Mesenchymal stem cell (in vitro differentiated cells and primary cell): Measurements from ENCODE around the gene FSCN2.
A peak's percentile ranks its signal among the peaks of the same experiment; 100 is the strongest.

Experiments used
- DNase-seq: peaks from one replicate; pipeline ENCODE4 v3.0.0-alpha.2; 2013
- H2AFZ ChIP-seq: one replicate; pipeline ENCODE4 v1.6.1; 2013; ENCODE audit warnings: low read depth, mild to moderate bottlenecking, control low read depth, inconsistent platforms, low read length, moderate library complexity
- H2AK5ac ChIP-seq: 2 replicates; pipeline ENCODE4 v1.6.1; 2013; ENCODE audit warnings: low read length, moderate library complexity, mild to moderate bottlenecking, inconsistent platforms; ENCODE audit not compliant: severe bottlenecking
- H2BK120ac ChIP-seq: one replicate; pipeline ENCODE4 v1.6.1; 2013; ENCODE audit warnings: low read depth, mild to moderate bottlenecking, inconsistent platforms, low read length, moderate library complexity
- H2BK12ac ChIP-seq, 2 experiments: one replicate each; pipeline ENCODE4 v1.6.1; 2013; ENCODE audit warnings: inconsistent platforms in 2 of 2, low read length in 2 of 2, mild to moderate bottlenecking in 2 of 2, moderate library complexity in 2 of 2, control low read depth in 1 of 2
- H2BK15ac ChIP-seq: one replicate; pipeline ENCODE4 v1.6.1; 2013; ENCODE audit warnings: mild to moderate bottlenecking, low read depth, inconsistent platforms; ENCODE audit not compliant: poor library complexity, severe bottlenecking
- H2BK5ac ChIP-seq: 2 replicates; pipeline ENCODE4 v1.6.1; 2013; ENCODE audit warnings: low read depth, mild to moderate bottlenecking, low read length, control low read depth, inconsistent platforms; ENCODE audit not compliant: poor library complexity, severe bottlenecking
- H3K14ac ChIP-seq, 2 experiments: one replicate each; pipeline ENCODE4 v1.6.1; 2013; ENCODE audit warnings: inconsistent platforms in 2 of 2, low read length in 2 of 2, control low read depth in 1 of 2, mild to moderate bottlenecking in 1 of 2, moderate library complexity in 1 of 2
- H3K18ac ChIP-seq, 2 experiments: one replicate each; pipeline ENCODE4 v1.6.1; 2013; ENCODE audit warnings: inconsistent platforms in 2 of 2, low read length in 2 of 2, control low read depth in 1 of 2, low read depth in 1 of 2, mild to moderate bottlenecking in 1 of 2
- H3K23ac ChIP-seq, 2 experiments: one replicate each; pipeline ENCODE4 v1.6.1; 2013; ENCODE audit warnings: inconsistent platforms in 2 of 2, low read length in 2 of 2, mild to moderate bottlenecking in 2 of 2, moderate library complexity in 2 of 2, control low read depth in 1 of 2
- H3K27ac ChIP-seq: 2 replicates; pipeline ENCODE4 v1.5.1; 2013; ENCODE audit warnings: mild to moderate bottlenecking, moderate library complexity, low read length, control low read depth, inconsistent platforms; ENCODE audit not compliant: poor library complexity, severe bottlenecking
- H3K27me3 ChIP-seq, 2 experiments: 2 replicates each; pipeline versions ENCODE4 v1.6.1 to v1.7.0; 2013; ENCODE audit warnings: low read length in 2 of 2, mild to moderate bottlenecking in 2 of 2, moderate library complexity in 2 of 2, control low read depth in 1 of 2, inconsistent platforms in 1 of 2; ENCODE audit not compliant: control insufficient read depth in 1 of 2, insufficient read depth in 1 of 2
- H3K36me3 ChIP-seq, 2 experiments: 2 replicates each; pipeline versions ENCODE4 v1.6.1 to v1.7.0; 2013; ENCODE audit warnings: low read length in 2 of 2, control low read depth in 1 of 2, inconsistent platforms in 1 of 2, low read depth in 1 of 2, mild to moderate bottlenecking in 1 of 2; ENCODE audit not compliant: insufficient read depth in 2 of 2, control insufficient read depth in 1 of 2
- H3K4ac ChIP-seq, 2 experiments: one replicate each; pipeline ENCODE4 v1.6.1; 2013; ENCODE audit warnings: inconsistent platforms in 2 of 2, low read length in 2 of 2, mild to moderate bottlenecking in 2 of 2, moderate library complexity in 2 of 2, control low read depth in 1 of 2, low read depth in 1 of 2
- H3K4me1 ChIP-seq: 2 replicates; pipeline ENCODE4 v1.6.1; 2013; ENCODE audit warnings: low read depth, low read length, control low read depth; ENCODE audit not compliant: control insufficient read depth, insufficient read depth
- H3K4me2 ChIP-seq: 2 replicates; pipeline ENCODE4 v1.6.1; 2013; ENCODE audit warnings: low read length, mild to moderate bottlenecking, inconsistent platforms; ENCODE audit not compliant: poor library complexity, severe bottlenecking
- H3K4me3 ChIP-seq, 2 experiments: 2 replicates each; pipeline versions ENCODE4 v1.5.1 to v1.7.0; 2013; ENCODE audit warnings: low read length in 2 of 2, mild to moderate bottlenecking in 2 of 2, control low read depth in 1 of 2, low read depth in 1 of 2; ENCODE audit not compliant: insufficient read depth in 1 of 2
- H3K79me1 ChIP-seq: replicated peaks from 2 replicates; pipeline ENCODE4 v1.6.1; 2013; ENCODE audit warnings: mild to moderate bottlenecking, control low read depth, low read length, inconsistent platforms; ENCODE audit not compliant: poor library complexity, severe bottlenecking
- H3K9ac ChIP-seq: 2 replicates; pipeline ENCODE4 v1.7.0; 2013; ENCODE audit warnings: mild to moderate bottlenecking, low read length, moderate library complexity
- H3K9me3 ChIP-seq: 2 replicates; pipeline ENCODE4 v1.7.0; 2013; ENCODE audit warnings: mild to moderate bottlenecking, low read length; ENCODE audit not compliant: control insufficient read depth
- H4K8ac ChIP-seq: one replicate; pipeline ENCODE4 v1.6.1; 2013; ENCODE audit warnings: inconsistent platforms, mild to moderate bottlenecking, low read length, moderate library complexity
- H4K91ac ChIP-seq: one replicate; pipeline ENCODE4 v1.6.1; 2013; ENCODE audit warnings: mild to moderate bottlenecking, low read length, inconsistent platforms
- WGBS: methylation state at CpG from one replicate; pipeline ENCODE4 v1.1.7; 2013; ENCODE audit warnings: mixed read lengths; 5-methylcytosine and 5-hydroxymethylcytosine counted together

FSCN2 gene

GRCh38 chr17:81550830-81551457 is 22.8 kb downstream of the FSCN2 start:
- H3K4me3 ChIP-seq: peak overlapping the region; percentile 92
- H2BK15ac ChIP-seq: no peak overlapping the region
- no peaks in the 10 kb centered on the region for H3K27me3 ChIP-seq
- H3K14ac ChIP-seq: no peak overlapping the region
- no peak for DNase-seq
- no peak overlapping the region for H3K23ac ChIP-seq
- H2AK5ac ChIP-seq: no peak overlapping the region
- H3K9ac ChIP-seq: peak overlapping the region; percentile 88
- no peak overlapping the region for H2BK12ac ChIP-seq
- H4K8ac ChIP-seq: no peak overlapping the region
- H3K36me3 ChIP-seq: peaks cover 45 to 51% of the 10 kb centered on the region in 2 experiments
- H4K91ac ChIP-seq: peak overlapping the region; percentile 3
- H3K27ac ChIP-seq: no peak overlapping the region
- H2BK5ac ChIP-seq: no peak overlapping the region
- no peak overlapping the region for H3K18ac ChIP-seq
- H2AFZ ChIP-seq: no peak overlapping the region
- no peak overlapping the region for H3K4ac ChIP-seq
- peaks cover 27% of the 10 kb centered on the region for H3K79me1 ChIP-seq
- H3K4me1 ChIP-seq: peaks cover 40% of the 10 kb centered on the region
- 92% methylated on average over 27 of the region's 27 CpGs for WGBS
- no peaks in the 10 kb centered on the region for H3K9me3 ChIP-seq
- H2BK120ac ChIP-seq: no peak overlapping the region
- H3K4me2 ChIP-seq: peak overlapping the region; percentile 84

DNA sequence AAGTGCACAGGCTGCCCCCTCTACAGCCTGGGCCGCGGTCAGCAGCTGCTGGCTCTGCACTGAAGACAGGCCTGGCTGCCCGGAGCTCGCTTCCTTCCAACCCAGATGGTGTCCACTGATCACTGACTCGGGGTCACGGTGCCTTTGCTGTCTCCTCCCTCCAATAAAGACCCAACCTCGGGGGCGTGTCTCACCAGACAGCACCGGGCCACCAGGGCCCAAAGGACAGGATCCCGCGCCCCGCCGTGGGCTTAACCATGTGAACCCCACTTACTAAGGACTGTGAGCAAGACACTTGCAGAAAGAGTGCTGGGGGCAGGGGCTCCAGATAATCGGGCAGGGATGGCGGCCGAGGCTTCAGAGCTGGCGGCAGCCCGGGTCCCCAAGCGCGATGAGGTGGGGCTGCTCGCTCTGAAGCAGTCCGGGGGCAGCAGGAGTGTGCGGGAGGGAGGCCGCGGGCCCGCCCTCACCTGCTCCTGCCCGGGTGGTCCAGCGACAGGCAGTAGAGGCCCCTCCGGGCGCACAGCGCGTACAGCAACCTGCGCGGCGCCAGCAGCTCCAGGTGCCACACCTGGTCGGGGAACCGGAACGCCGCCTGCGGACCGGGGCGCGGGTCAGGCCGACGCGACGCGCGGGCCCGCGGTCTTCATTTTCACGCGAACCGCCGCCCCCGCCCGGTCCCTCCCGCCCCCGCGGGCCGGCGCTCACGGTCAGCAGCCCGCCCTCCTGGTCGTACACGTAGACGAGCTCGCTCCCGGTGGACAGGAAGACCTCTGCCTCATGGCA is 23.5 kb downstream of the FSCN2 start:
- peak overlapping the region; percentile 60 for H2AFZ ChIP-seq
- H3K79me1 ChIP-seq: peaks cover 28% of the 10 kb centered on the region
- H3K27me3 ChIP-seq: no peaks in the 10 kb centered on the region
- peak overlapping the region in 1 of 2 experiments; percentile 92 for H3K14ac ChIP-seq
- no peak overlapping the region for H2AK5ac ChIP-seq
- H3K4me1 ChIP-seq: peaks cover 47% of the 10 kb centered on the region
- peak overlapping the region; percentile 44 for H4K91ac ChIP-seq
- no peak overlapping the region for H2BK120ac ChIP-seq
- no peak overlapping the region for H2BK15ac ChIP-seq
- peak overlapping the region; percentile 34 to 96 for H3K18ac ChIP-seq
- H2BK12ac ChIP-seq: peak overlapping the region in 1 of 2 experiments; percentile 56
- H3K27ac ChIP-seq: no peak overlapping the region
- H3K23ac ChIP-seq: no peak overlapping the region
- peak overlapping the region; percentile 92 for H3K4me3 ChIP-seq
- H3K4me2 ChIP-seq: peak overlapping the region; percentile 84
- H4K8ac ChIP-seq: peak overlapping the region; percentile 29
- H3K36me3 ChIP-seq: peaks cover 43 to 51% of the 10 kb centered on the region in 2 experiments
- 3% methylated on average over 46 of the region's 69 CpGs for WGBS
- H3K9me3 ChIP-seq: no peaks in the 10 kb centered on the region
- DNase-seq: peak; percentile 55
- peak overlapping the region; percentile 88 for H3K9ac ChIP-seq
- peak overlapping the region; percentile 49 for H2BK5ac ChIP-seq
- peak overlapping the region; percentile 7 to 86 for H3K4ac ChIP-seq

DNA sequence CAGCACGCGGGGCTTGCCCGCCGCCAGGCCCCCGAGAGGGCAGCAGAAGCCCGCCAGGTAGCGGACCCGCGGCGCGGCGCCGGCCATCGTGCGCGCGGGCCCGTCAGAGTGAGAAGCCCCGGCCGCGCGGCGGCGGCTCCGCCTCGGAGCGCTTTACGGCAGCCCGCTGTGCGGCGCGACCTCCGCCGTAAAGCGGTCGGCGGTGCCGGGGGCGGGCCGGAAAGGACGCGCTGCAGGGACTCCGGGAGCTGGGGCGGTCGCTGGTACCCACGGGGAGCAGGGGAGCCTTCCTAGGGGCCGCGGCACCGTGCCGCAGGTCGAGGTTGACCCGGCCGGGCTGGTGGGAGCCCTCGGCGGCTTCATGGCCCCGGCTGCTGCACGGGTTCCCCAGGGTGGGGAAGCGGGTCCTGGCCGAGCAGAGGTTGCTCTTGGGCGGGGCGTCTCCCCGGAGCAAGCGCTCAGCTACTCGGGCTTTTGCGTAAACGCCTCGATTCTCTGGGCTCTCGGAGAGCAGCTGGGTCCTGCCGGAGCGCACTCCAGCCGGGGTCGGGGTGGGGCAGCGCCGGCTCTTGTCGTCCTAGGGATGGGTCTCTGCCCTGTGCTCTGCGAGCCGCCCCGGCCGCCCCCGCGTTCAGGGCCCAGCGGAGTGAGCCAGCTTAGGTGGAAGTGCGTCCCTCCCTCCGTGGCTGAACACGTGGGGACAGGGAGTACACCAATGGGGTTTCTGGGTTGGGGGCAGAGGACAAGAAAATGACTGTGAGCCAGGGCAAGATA is 24.3 kb downstream of the FSCN2 start, which contains the start of gene FAAP100:
TSS of gene FAAP100 (minus strand) at position 110 of the 774 bp plus-strand sequence. CDS start at position 87, 23 bp downstream.
- Histone ChIP-seq H2AK5ac (no peak within 1 kb of the TSS), H3K9ac (peak within 1 kb of the TSS; percentile 88), H4K8ac (peak within 1 kb of the TSS; percentile 52), H4K91ac (peak within 1 kb of the TSS; percentile 44), H2BK5ac (peak within 1 kb of the TSS; percentile 79), H2BK120ac (no peak within 1 kb of the TSS), H3K36me3 (peaks cover 43 to 51% of the 10 kb centered on the region in 2 experiments), H3K4me1 (peaks cover 51% of the 10 kb centered on the region), H2BK12ac (peak within 1 kb of the TSS in 1 of 2 experiments; percentile 56), H3K27me3 (no peaks in the 10 kb centered on the region), H3K79me1 (peaks cover 29% of the 10 kb centered on the region), H2BK15ac (no peak within 1 kb of the TSS), H3K9me3 (no peaks in the 10 kb centered on the region), H3K14ac (peak within 1 kb of the TSS in 1 of 2 experiments; percentile 92), H2AFZ (peak within 1 kb of the TSS; percentile 60), H3K4ac (peak within 1 kb of the TSS; percentile 66 to 86), H3K4me3 (peak within 1 kb of the TSS; percentile 92), H3K4me2 (peak within 1 kb of the TSS; percentile 84), H3K23ac (peak within 1 kb of the TSS in 1 of 2 experiments; percentile 61), H3K27ac (peak within 1 kb of the TSS; percentile 72), H3K18ac (peak within 1 kb of the TSS; percentile 34 to 96)
- peak; percentile 82 for DNase-seq
- WGBS: under 1% methylated on average over 71 of the region's 85 CpGs
